Esophagus mucosa (tissue), 1 donor: ENCODE results near the gene C1orf232. TPM values are rescaled to one million over a fixed set of nuclear protein-coding genes. Genes with fewer than 3 reads are reported as not detected.

Experiments
- ATAC-seq: fragments of 200-7000 bp; cut with Tn5 transposase; one replicate; pipeline ENCODE4 v1.9.1; 2020
- total RNA-seq: library from RNA; stranded (reverse); gene quantifications from one replicate; pipeline ENCODE4 v1.2.4, GENCODE V29; 2023
- donor health status: DM: yes; HTN: yes; CAD: no.

The C1orf232 gene
- not detected for total RNA-seq

DNA sequence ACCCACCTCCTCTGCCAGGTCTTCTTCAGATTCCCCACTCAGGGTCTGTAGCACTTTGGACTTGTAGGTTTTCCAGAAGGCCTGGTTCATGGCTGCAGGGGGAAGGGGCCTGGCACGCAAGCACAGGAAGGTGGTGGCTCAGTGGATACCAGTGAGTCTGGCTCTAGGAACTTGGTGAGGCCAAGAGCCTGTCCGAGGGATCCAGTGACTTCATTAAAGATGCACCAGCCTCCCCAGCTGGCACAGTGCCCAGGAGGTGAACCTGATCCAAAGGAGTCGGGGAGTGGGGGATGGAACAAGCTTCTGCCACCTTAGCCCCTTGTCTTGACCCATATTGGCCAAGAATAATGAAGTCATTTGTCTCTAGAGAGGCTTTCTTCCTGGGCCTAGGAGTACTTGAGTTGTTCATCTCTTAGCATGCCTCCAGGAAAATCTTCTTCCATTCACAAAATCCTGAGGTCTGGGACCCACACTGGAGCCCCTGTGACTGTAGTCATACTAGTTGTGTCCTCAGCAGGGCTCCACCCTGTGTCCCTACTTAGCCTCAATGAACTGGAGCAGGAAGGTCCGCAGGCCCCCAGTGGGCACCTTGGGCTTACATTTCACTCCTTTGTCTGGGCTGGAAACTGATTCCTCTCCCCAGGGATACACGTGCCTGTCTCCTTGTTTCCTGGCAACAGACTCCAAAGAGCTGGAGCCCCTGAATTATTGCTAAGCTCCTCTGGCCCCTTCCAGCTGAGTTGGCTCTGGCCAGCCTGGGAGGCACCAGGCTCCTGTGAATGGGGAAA lies at the start of gene C1orf232:
Gene C1orf232, minus strand, starts transcription at position 554 of the 788 bp plus-strand sequence. Its CDS starts 464 bp downstream, at position 90.
- ATAC-seq, result no peak

DNA sequence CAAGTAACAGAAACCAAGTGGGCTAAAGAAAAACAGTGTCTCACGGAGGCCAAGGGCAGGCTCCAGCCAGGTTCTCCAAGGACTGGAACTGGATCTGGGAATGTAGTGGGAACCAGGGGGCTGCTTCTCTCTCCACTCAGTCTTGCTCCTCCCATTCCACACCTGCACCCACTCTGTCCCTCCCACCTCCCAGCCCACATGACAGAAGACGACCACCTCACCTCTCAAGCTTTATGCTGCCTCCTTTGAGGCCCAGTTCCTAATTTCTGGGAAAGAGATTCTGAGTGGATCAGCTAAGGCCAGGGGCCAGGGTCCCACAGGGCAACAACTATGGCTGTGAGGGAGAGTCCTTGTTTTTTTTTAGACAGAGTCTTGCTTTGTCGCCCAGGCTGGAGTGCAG lies 46.5 kb upstream of the C1orf232 start:
- no peak for ATAC-seq

DNA sequence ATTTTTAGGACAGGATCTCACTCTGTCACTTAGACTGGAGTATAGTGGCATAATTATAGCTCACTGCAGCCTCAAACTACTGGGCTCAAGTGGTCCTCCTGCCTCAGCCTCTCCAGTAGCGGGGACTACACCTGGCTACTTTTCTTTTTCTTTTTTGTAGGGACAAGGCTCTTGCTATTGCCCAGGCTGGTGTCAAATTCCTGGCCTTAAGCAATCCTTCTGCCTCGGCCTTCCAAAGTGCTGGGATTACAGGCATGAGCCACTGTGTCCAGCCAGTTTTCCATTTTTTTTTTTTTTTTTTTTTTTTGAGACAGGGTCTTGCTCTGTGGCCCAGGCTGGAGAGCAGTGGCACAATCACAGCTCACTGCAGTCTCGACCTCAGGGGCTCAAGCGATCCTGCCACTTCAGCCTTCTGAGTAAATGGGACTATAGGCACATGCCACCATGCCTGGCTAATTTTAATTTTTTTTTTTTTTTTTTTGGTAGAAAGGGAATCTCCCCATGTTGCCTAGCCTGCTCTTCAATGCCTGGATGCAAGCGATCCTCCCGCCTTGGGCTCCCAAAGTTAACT lies 44.7 kb upstream of the C1orf232 start:
- no peak for ATAC-seq

DNA sequence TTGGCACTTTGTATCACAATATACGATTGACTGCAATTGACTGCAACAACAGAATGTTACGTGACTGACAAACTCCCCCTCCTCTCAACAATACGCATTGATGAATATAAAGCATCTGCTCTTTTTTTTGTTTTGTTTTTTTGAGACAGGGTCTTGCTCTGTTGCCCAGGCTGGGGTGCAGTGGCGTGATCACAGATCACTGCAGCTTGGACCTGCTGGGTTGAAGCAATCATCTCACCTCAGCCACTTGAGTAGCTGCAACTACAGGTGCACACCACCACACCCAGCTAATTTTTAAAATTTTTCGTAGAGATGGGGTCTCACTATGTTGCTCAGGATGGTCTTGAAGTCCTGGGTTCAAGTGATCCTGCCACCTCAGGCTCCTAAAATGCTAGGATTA lies 44.0 kb upstream of the C1orf232 start:
- ATAC-seq, result no peak

DNA sequence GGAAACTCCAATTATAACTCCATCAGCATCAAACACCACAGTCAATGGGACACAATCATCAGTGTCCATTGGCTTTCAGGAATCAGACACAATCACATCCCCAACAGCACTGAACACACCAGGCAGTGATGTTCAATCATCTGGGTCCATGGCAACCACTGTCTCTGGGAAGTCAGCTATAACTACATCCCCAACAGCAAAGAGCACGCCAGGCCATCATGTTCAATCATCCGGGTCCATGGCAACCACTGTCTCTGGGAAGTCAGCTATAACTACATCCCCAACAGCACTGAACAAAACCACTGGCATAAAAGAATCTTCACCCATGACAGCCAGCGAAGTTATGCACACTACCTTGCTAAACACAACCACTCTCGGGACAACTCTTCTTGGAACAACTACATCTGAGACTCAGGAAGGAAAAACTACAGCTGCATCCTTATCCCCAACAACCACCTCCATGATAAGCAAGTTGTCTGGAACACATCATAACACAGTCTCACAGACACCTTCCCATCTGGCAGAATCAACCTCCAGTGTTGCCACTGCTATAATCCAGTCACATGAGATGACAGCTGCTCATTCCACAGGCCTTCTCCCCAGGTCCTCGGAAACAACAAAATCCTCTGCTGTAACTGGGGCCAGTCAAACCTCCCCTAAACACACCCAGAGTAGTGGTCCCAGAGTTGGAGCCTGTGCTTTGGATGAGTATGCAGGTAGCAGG lies 41.5 kb upstream of the C1orf232 start:
- ATAC-seq, result no peak

DNA sequence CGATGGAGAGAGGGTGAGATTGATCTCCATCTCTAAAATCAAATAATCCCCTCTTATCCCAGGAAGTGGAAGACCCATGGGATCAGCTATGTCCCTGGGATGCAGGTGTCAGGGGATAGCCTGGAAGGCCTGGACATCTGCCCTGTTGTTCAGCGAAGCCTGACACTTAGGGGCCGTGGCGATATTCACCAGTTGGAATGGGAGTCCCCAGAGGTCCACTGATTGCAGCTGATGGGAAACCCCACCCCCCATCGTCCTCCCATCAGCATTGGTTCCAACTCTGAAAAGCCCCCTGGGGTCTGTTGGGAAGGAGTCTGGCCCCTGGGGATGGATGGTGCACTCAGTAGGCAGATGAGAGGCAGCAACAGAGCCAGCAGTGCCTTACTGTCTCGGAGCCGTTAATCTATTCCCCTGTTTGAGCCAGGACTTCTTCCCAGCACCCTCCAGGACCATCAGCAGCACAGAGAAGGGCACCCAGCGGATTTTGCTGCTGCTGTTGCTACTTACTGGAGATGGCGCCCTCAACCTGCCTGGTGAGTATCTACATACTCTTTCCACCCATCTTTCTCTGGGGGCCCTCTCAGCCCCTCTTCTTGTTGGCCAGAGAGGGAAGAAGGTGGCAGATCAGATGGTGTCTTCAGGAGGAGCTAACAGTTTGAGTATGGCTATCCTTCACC lies 35.0 kb upstream of the C1orf232 start:
- ATAC-seq, result no peak

DNA sequence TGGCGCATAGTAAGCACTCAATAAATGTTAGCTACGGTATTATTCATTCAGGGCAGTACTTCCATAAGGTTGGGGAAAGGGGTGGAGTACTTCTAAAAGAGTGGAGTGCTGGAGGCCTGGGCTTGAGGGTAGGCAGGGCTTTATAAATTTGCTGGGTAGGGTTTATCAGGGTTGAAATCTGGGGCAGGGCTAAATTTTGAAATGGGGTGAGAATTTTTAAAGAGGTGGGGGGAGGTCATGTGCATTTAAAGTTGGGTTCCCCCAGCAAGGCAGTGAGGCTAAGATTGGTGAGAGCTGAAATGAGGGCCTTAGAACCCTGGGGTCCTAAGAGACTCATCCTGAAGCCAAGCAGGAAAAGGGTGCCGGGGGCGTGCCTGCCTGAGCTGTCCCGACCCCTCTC lies 31.6 kb upstream of the C1orf232 start:
- ATAC-seq, result no peak

DNA sequence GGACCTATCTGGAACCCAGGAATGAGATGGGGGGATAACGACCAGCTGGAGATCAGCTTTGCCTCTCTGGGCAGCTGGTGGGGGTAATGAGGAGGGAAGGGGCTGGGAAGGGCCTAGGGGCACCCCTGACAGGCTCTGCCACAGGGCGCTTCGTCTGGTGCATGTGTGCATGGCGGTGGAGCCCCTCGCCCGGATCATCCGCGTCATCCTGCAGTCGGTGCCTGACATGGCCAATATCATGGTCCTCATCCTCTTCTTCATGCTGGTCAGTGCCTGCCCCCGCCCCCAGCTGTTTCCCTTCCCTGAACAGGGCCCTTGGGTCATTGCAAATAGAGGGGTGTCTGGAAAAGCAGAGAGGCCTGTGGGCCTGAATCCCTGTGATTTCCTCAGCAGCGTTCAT lies 29.1 kb upstream of the C1orf232 start:
- ATAC-seq, result no peak

DNA sequence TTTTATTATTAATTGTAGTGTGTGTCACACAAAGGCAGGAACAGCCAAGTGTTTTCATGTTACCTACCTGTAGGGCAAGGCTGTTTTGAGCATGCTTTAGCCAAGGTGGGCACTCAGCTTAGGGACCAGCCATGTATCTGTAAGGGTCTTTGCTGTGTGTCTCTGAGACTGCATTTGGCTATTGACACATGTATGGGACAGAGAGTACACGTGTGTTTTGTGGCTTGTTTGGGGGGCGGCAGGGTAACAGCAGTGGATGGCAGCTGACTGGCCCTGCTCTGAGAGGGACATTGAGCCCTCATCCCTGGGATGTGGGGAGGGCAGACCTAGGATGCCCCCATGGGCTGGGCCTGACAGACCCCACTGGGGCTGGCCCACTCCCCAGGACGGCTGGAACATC lies 28.5 kb upstream of the C1orf232 start:
- no peak for ATAC-seq

DNA sequence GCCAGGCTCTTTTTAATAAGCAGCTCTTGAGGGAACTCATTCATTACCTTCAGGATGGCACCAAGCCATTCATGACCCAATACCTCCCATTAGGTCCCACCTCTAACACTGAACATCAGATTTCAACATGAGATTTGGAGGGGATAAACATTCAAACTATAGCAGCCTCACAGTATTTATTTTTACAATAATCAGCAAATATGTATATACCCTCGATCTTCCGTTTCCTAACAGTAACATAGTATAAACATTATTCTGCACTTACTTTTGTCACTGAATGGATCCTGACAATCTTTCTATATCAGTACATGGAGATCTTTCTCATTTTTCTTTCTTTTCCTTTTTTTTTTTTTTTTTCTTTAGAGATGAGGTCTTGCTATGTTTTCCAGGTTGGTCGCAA lies 27.0 kb upstream of the C1orf232 start:
- no peak for ATAC-seq

DNA sequence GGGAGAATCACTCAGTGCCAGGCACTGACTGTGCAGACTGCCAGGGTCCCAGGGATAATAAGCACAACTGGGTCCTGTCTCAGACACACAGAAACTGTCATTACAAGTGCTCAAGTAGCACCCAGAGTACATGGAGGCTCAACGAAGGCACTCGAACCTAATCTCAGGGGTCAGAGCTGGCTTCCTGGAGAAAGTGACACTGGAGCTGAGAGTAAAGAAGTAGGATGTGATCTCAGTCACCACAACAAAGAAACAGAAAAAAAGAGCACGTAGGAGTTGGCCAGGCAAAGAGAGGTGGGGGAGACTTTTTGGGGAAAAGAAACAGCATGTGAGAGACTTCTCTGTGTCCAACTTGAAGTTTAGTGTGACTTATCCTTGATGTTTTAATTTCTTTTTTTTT lies 23.0 kb upstream of the C1orf232 start:
- ATAC-seq, result no peak

DNA sequence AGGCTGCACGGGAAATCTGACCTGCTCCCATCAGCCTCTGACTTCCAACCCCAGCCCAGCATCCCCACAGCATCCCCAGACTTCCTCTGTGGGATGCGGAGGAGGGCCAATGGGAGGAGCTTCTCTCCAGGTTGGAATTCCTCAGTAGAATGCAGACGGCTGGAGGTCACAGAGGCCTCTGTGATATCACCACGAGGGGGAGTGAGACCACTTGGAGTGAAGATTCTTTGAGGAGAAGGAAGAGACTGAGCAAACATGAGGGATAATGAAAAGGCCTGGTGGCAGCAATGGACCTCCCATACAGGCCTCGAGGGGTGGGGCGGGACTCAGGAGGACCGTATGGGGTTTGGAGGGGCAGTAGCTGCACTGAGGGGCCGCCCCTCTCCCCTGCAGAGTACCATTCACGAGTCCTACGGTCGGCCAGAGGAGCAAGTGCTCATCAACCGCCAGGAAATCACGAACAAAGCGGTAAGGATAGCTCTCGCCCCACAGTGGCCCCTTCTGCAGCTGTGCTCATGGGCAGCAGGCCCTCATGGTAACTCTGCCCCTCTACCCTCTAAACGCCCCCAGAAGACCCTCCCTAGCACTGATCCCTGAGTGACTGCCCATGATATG lies 21.7 kb upstream of the C1orf232 start, which contains the start of gene CATSPER4:
Gene CATSPER4, plus strand, starts transcription at position 230 of the 615 bp plus-strand sequence. Its CDS starts 26 bp downstream, at position 256.
- ATAC-seq, result no peak

DNA sequence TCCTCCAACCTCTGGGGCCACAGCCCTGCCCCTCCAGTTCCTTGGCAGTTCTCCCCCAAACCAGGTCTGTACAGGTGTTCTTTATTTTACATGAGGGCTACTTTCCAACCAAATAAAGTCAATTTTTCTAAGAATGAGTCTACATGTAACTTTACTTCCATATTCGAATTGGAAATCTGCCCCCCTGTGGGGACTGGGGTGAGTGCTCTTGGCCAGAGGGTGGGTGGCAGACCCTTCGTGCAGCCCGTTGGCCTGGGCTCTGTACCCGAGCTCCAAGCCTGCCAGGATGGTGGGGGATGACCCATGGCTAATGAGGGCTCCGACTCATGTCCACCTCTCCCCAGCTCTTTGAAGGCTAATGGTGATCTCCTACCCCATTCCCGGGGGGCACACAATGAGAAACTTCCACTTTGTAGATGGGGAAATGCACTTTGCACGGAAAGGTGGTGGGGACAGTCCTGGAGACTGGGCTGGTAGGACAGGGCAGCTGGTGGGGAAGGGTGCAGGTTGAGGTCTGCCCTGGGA lies 21.1 kb upstream of the C1orf232 start:
- ATAC-seq, result peak; percentile 7

DNA sequence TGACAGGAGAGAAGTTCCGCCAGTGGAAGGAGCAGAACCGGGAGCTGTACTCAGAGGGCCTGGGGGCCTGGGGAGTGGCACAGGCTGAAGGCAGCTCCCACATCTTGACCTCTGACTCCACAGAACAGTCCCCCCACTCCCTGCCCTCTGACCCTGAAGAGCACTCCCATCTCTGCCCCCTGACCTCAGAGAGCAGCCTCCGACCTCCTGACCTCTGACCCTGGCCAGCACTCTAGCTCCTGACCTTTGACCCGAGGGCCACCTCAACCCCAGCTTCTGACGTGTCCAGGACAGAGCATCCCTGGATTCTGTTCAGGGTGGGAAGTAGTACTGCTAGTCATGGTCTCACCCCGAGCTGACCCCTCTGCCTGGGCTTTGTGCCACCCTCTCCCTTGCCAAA lies 20.6 kb upstream of the C1orf232 start:
- peak; percentile 11 for ATAC-seq

DNA sequence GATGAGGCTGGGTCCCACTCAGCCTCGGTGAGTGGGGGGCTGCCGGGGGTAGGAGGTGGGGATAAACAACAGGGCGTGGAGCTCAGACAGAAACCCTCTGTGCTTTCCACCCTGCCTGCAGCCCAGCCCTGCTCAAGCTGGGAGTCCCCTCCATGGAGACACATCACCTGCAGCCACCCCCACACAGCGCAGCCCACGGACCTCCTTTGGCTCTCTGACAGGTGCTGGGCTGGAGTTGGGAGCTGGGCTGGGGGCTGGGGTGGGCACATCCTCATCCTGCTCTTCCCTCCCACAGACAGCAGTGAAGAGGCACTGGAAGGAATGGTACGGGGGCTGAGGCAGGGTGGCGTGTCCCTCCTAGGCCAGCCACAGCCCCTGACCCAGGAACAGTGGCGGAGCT lies 19.7 kb upstream of the C1orf232 start:
- ATAC-seq, result peak; percentile 5

DNA sequence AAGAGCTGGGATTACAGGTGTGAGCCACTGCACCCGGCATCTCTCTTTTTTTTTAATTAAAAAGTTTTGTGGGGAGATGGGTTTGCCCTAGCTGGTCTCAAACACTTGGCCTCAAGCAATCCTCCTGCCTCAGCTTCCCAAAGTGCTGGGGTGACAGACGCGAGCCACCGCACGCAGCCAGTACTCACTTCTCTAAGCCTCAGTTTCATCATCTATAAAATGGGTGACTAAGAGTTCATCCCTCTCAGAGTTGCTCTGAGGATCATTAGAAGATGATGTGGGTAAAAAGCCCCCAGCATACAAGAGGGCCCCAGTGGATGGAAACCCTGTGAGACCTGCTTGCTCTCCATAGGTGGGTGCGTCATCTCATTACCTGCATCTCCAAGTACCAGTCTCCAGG lies 19.1 kb upstream of the C1orf232 start:
- no peak for ATAC-seq

DNA sequence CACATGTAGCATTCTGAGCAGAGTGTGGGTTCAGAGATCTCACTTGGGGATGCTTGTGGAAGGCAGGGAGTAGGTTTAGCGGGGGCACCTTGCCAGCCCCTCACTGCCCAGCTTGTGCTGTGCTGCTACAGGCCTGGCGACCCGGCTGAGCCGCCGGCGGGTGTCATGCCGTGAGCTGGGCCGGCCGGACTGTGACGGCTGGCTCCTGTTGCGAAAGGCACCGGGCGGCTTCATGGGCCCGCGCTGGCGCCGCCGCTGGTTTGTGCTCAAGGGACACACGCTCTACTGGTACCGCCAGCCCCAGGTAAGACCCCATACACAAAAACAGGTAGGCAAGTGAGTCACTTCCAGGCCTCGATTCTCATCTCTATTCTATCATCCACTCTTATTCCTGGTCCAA lies 16.1 kb upstream of the C1orf232 start:
- no peak for ATAC-seq

DNA sequence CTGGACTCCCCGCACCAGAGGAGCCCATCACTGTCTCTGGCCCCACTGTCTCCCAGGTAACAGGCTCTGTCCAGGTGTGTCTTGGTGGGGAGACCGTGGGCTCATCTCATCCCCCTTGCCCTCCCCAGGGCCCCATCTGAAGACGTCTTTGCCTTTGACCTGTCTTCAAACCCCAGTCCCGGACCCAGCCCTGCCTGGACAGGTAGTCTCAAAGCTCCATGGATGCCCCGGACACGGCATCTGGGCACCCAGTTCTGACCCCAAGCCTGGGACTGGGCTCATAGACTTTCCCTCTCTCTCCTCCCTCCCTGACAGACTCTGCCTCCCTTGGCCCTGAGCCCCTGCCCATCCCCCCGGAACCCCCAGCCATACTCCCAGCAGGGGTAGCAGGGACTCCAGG lies 15.3 kb upstream of the C1orf232 start:
- no peak for ATAC-seq

DNA sequence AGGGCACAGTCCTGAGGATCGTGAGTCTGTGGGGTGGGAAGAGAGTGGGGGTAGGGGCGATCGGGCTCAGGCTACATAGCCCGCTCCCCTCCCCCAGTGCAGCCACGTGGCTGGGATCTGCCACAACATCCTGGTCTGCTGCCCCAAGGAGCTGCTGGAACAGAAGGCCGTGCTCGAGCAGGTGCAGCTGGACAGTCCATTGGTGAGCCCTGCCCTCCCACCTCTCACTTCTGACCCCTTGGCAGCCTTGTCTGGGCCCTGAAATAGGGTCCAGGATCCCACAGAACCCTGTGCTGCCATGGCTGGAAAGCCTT lies 13.6 kb upstream of the C1orf232 start:
- no peak for ATAC-seq

DNA sequence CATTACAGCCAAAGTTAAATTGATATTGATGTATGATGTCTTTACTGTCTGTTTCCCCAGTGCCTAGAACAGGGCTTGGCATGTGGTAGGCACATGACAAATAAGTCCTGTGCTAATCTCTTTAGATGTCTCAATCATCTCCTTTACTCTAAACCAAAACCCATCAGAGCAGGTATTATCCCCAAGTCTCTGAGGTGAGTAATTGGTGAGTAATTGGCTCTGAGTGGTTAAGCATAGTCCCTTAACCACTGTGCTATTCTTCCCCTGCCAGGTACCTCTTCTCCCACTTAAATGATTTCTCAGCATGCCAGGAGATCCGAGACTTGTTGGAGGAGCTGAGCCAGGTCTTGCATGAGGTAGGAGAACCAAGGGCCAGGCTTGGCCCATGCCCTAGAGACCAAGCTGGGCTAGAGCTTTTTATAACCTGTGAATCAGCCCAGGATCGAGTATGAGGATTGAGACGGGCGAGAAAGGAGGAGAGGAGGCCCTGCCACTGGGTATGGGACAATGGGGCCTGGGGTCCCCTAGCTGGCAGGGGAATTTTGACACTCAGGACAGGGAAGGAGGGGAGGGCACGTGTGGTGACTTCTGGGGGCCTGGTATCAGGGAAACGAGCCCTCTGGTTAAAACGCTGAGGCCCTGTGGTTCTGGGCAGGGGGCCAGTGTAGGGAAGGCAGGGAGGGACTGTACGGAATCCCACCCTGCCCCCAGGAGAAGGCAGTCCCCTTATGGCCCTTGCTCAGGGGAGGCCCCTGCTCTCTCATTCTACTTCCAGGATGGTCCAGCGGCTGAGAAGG lies 13.0 kb upstream of the C1orf232 start:
- peak; percentile 85 for ATAC-seq

DNA sequence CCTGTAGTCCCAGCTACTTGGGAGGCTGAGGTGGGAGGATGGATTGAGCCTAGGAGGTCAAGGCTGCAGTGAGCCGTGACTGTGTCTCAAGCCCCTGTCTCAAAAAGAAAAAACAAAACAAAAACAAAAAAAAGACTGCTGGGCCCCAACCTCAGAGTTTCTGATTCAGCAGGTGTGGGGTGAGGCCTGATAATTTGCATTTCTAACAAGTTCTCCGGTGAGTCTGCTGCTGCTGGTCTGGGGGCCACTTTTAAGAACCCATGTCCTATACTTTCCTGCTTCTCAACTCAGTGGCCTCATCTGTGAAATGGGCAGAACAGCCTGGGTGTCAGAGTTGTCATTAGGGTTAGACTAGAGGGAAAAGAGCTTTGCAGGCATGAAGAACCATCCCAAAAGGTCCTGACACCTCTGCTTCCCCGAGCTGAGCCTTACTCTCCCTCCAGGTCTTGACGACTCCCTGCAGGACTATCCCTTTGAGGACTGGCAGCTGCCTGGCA lies 11.3 kb upstream of the C1orf232 start:
- no peak for ATAC-seq
